Chondrocyte (in vitro differentiated cells): ENCODE results near the gene WNT5B. TPM values are rescaled to one million over a fixed set of nuclear protein-coding genes. Genes with fewer than 3 reads are reported as not detected.

Experiments used
- DNase-seq: peaks from one replicate; pipeline ENCODE4 v3.0.0; 2021; ENCODE audit warnings: mixed read lengths, low spot score
- H3K27ac Mint-ChIP-seq: one replicate; pipeline ENCODE4 v1.8.0; 2021; ENCODE audit warnings: mild to moderate bottlenecking, moderate library complexity, mixed read lengths; ENCODE audit not compliant: unreplicated experiment
- H3K27me3 Mint-ChIP-seq: 2 replicates; pipeline ENCODE4 v1.8.0; 2021; ENCODE audit warnings: low read depth, mixed read lengths
- H3K36me3 Mint-ChIP-seq: 2 replicates; pipeline ENCODE4 v1.8.0; 2021; ENCODE audit warnings: low read depth, mixed read lengths
- H3K4me1 Mint-ChIP-seq: 2 replicates; pipeline ENCODE4 v1.8.0; 2021; ENCODE audit warnings: low read depth, mild to moderate bottlenecking, mixed read lengths
- H3K4me3 Mint-ChIP-seq: one replicate; pipeline ENCODE4 v1.8.0; 2021; ENCODE audit warnings: mild to moderate bottlenecking, moderate library complexity, mixed read lengths; ENCODE audit not compliant: unreplicated experiment
- H3K9me3 Mint-ChIP-seq: 2 replicates; pipeline ENCODE4 v1.8.0; 2021; ENCODE audit warnings: low read depth, mixed read lengths
- CTCF ChIP-seq: fragments of 200-600 bp; sonication (generic); IDR thresholded peaks from 2 replicates; pipeline ENCODE4 v1.5.0; 2021; ENCODE audit warnings: antibody characterized with exemption, mild to moderate bottlenecking, moderate library complexity
- total RNA-seq: library from RNA; stranded (reverse); gene quantifications from 3 replicates; pipeline ENCODE4 v1.2.1, GENCODE V29; 2021

WNT5B gene
- total RNA-seq, 1 donor from 2014 or later = 68.0 TPM

GRCh38 chr12:1614360-1614759 lies 14.7 kb upstream of the WNT5B start:
- H3K27me3 Mint-ChIP-seq = no peaks in the 10 kb centered on the region
- no peaks in the 10 kb centered on the region for H3K9me3 Mint-ChIP-seq
- peaks cover 7% of the 10 kb centered on the region for H3K36me3 Mint-ChIP-seq
- no peak for DNase-seq
- no peak overlapping the region for H3K27ac Mint-ChIP-seq
- no peak for TF ChIP-seq CTCF
- no peak overlapping the region for H3K4me3 Mint-ChIP-seq
- H3K4me1 Mint-ChIP-seq = peaks cover 41% of the 10 kb centered on the region

- H3K27me3 Mint-ChIP-seq = no peaks in the 10 kb centered on the region
- DNase-seq = no peak
- no peaks in the 10 kb centered on the region for H3K9me3 Mint-ChIP-seq
- peaks cover 37% of the 10 kb centered on the region for H3K4me1 Mint-ChIP-seq
- H3K27ac Mint-ChIP-seq = no peak overlapping the region
- no peak overlapping the region for H3K4me3 Mint-ChIP-seq
- TF ChIP-seq CTCF = no peak
- H3K36me3 Mint-ChIP-seq = peaks cover 7% of the 10 kb centered on the region
Measured at GRCh38 chr12:1616233-1617066, 12.6 kb upstream of the WNT5B start.

GRCh38 chr12:1618489-1618888 lies 10.5 kb upstream of the WNT5B start:
- peaks cover 30% of the 10 kb centered on the region for H3K4me1 Mint-ChIP-seq
- H3K4me3 Mint-ChIP-seq = no peak overlapping the region
- DNase-seq = no peak

GRCh38 chr12:1619159-1619558 lies 9.9 kb upstream of the WNT5B start:
- Mint-ChIP-seq H3K27ac (no peak overlapping the region), H3K9me3 (no peaks in the 10 kb centered on the region)

More at GRCh38 chr12:1618489-1618888, 10.5 kb upstream of the WNT5B start:
- Mint-ChIP-seq H3K9me3 (no peaks in the 10 kb centered on the region), H3K36me3 (peaks cover 8% of the 10 kb centered on the region), H3K27ac (no peak overlapping the region), H3K27me3 (no peaks in the 10 kb centered on the region)
- no peak for TF ChIP-seq CTCF

GRCh38 chr12:1619587-1619986 lies 9.4 kb upstream of the WNT5B start:
- Mint-ChIP-seq H3K27me3 (no peaks in the 10 kb centered on the region), H3K4me3 (no peak overlapping the region), H3K36me3 (peaks cover 10% of the 10 kb centered on the region), H3K27ac (no peak overlapping the region), H3K4me1 (peaks cover 37% of the 10 kb centered on the region), H3K9me3 (no peaks in the 10 kb centered on the region)
- DNase-seq = no peak
- TF ChIP-seq CTCF = no peak

More at GRCh38 chr12:1619159-1619558, 9.9 kb upstream of the WNT5B start:
- DNase-seq = no peak
- H3K4me3 Mint-ChIP-seq = no peak overlapping the region
- H3K36me3 Mint-ChIP-seq = peaks cover 10% of the 10 kb centered on the region
- peaks cover 33% of the 10 kb centered on the region for H3K4me1 Mint-ChIP-seq
- no peaks in the 10 kb centered on the region for H3K27me3 Mint-ChIP-seq
- no peak for TF ChIP-seq CTCF
